ENCODE measurements around the gene FMNL2.

GRCh38 chr2:152426801-152427200 is 91.8 kb downstream of the FMNL2 start:
- TF ChIP-seq, protein P1, sequence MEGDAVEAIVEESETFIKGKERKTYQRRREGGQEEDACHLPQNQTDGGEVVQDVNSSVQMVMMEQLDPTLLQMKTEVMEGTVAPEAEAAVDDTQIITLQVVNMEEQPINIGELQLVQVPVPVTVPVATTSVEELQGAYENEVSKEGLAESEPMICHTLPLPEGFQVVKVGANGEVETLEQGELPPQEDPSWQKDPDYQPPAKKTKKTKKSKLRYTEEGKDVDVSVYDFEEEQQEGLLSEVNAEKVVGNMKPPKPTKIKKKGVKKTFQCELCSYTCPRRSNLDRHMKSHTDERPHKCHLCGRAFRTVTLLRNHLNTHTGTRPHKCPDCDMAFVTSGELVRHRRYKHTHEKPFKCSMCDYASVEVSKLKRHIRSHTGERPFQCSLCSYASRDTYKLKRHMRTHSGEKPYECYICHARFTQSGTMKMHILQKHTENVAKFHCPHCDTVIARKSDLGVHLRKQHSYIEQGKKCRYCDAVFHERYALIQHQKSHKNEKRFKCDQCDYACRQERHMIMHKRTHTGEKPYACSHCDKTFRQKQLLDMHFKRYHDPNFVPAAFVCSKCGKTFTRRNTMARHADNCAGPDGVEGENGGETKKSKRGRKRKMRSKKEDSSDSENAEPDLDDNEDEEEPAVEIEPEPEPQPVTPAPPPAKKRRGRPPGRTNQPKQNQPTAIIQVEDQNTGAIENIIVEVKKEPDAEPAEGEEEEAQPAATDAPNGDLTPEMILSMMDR (IDR thresholded peaks at IDR 0.05) = no peak
- no peak for TF ChIP-seq EP300 (IDR thresholded peaks at IDR 0.05)
